CD14-positive monocyte (primary cell): ENCODE data around the gene CUBN. TPM values are rescaled to one million over a fixed set of nuclear protein-coding genes. Genes with fewer than 3 reads are reported as not detected.

Experiments
- DNase-seq, 3 donors: peaks; one replicate each; pipeline ENCODE4 v3.0.0-alpha.2; 2011 to 2022
- H2AFZ ChIP-seq: 2 replicates; pipeline ENCODE4 v1.6.0; 2012; ENCODE audit warnings: mild to moderate bottlenecking, low read depth, low read length, inconsistent platforms; ENCODE audit not compliant: insufficient read depth, poor library complexity, severe bottlenecking
- H3K27ac ChIP-seq, 2 donors: 1 replicate in 1 of 2; 2 replicates in 1 of 2; pipeline ENCODE4 v1.5.1; 2012 to 2013; ENCODE audit warnings: low read length in 2 of 2, control low read depth in 1 of 2, inconsistent platforms in 1 of 2, low read depth in 1 of 2, mild to moderate bottlenecking in 1 of 2
- H3K27me3 ChIP-seq, 2 donors: one replicate each; pipeline versions ENCODE4 v1.6.0 to v1.6.1; 2011 to 2013; ENCODE audit warnings: low read length in 2 of 2; ENCODE audit not compliant: control insufficient read depth in 2 of 2, insufficient read depth in 2 of 2
- H3K36me3 ChIP-seq, 2 donors: replicated peaks in 1 of 2; 1 replicate in 1 of 2; 2 replicates in 1 of 2; pipeline versions ENCODE4 v1.5.1 to v1.6.1; 2012 to 2013; ENCODE audit warnings: low read length in 2 of 2, control low read depth in 1 of 2, inconsistent platforms in 1 of 2, mild to moderate bottlenecking in 1 of 2; ENCODE audit not compliant: insufficient read depth in 2 of 2, control insufficient read depth in 1 of 2
- H3K4me1 ChIP-seq, 2 donors: 1 replicate in 1 of 2; 2 replicates in 1 of 2; pipeline versions ENCODE4 v1.5.1 to v1.6.1; 2012 to 2013; ENCODE audit warnings: low read length in 2 of 2, control low read depth in 1 of 2, inconsistent platforms in 1 of 2, mild to moderate bottlenecking in 1 of 2, moderate library complexity in 1 of 2; ENCODE audit not compliant: insufficient read depth in 2 of 2, control insufficient read depth in 1 of 2
- H3K4me2 ChIP-seq: replicated peaks from 2 replicates; pipeline ENCODE3; 2012; ENCODE audit warnings: low read length, moderate library complexity, mild to moderate bottlenecking; ENCODE audit not compliant: poor library complexity, severe bottlenecking; ENCODE audit errors: extremely low read depth
- H3K4me3 ChIP-seq, 3 experiments: fragments of 200-600 bp in 1 of 3; sonication (generic) in 1 of 3; replicated peaks in 1 of 3; 1 replicate in 2 of 3; 2 replicates in 1 of 3; pipeline ENCODE4 v1.5.1; 2011 to 2013; ENCODE audit warnings: low read length in 3 of 3, mild to moderate bottlenecking in 3 of 3, control low read depth in 2 of 3, low read depth in 2 of 3, inconsistent platforms in 1 of 3, moderate library complexity in 1 of 3
- H3K79me2 ChIP-seq: 2 replicates; pipeline ENCODE4 v1.6.0; 2012; ENCODE audit warnings: mild to moderate bottlenecking, control low read depth, inconsistent platforms, low read length, moderate library complexity; ENCODE audit not compliant: insufficient read depth
- H3K9ac ChIP-seq: 2 replicates; pipeline ENCODE4 v1.6.0; 2017; ENCODE audit warnings: low read length, mild to moderate bottlenecking; ENCODE audit not compliant: insufficient read depth, poor library complexity, severe bottlenecking
- H3K9me3 ChIP-seq, 2 donors: replicated peaks in 1 of 2; 1 replicate in 1 of 2; 2 replicates in 1 of 2; pipeline versions ENCODE4 v1.5.1 to v1.6.1; 2012 to 2013; ENCODE audit warnings: low read length in 2 of 2, control low read depth in 1 of 2; ENCODE audit not compliant: control insufficient read depth in 1 of 2, insufficient read depth in 1 of 2
- H4K20me1 ChIP-seq: 2 replicates; pipeline ENCODE4 v1.6.0; 2012; ENCODE audit warnings: mild to moderate bottlenecking, low read length, control low read depth, moderate library complexity; ENCODE audit not compliant: insufficient read depth
- H3K27ac Mint-ChIP-seq, 7 donors: one replicate each; pipeline ENCODE4 v1.8.0; 2020; ENCODE audit warnings: mild to moderate bottlenecking in 7 of 7, mixed read lengths in 7 of 7, moderate library complexity in 6 of 7, inconsistent platforms in 2 of 7
- H3K27me3 Mint-ChIP-seq, 3 donors: one replicate each; pipeline ENCODE4 v1.8.0; 2021 to 2022; ENCODE audit warnings: low read depth in 3 of 3, mild to moderate bottlenecking in 3 of 3, mixed read lengths in 3 of 3, moderate library complexity in 3 of 3, inconsistent platforms in 1 of 3
- H3K36me3 Mint-ChIP-seq, 2 donors: one replicate each; pipeline ENCODE4 v1.8.0; 2020; ENCODE audit warnings: mixed read lengths in 2 of 2, inconsistent platforms in 1 of 2, mild to moderate bottlenecking in 1 of 2
- H3K4me1 Mint-ChIP-seq: one replicate; pipeline ENCODE4 v1.8.0; 2020; ENCODE audit warnings: mild to moderate bottlenecking, mixed read lengths
- H3K4me3 Mint-ChIP-seq, 2 donors: one replicate each; pipeline ENCODE4 v1.8.0; 2020; ENCODE audit warnings: mild to moderate bottlenecking in 2 of 2, mixed read lengths in 2 of 2, moderate library complexity in 1 of 2
- H3K9me3 Mint-ChIP-seq, 7 donors: one replicate each; pipeline ENCODE4 v1.8.0; 2020 to 2022; ENCODE audit warnings: mixed read lengths in 7 of 7, mild to moderate bottlenecking in 6 of 7, moderate library complexity in 6 of 7, inconsistent platforms in 2 of 7
- WGBS: methylation state at CpG from one replicate; pipeline ENCODE4 v1.1.5; 2013; ENCODE audit warnings: missing lambda C conversion rate; ENCODE audit not compliant: insufficient coverage; 5-methylcytosine and 5-hydroxymethylcytosine counted together
- intact Hi-C, 2 donors: fragments of 100-400 bp; cut with micrococcal nuclease; formaldehyde crosslinking; loops; one replicate each; pipeline versions ENCODE4 v1.15.0 to v1.15.1; 2023
- polyA plus RNA-seq, 3 donors: library from polyadenylated mRNA; depleted of rRNA in 1 of 3; unstranded in 2 of 3; stranded (reverse) in 1 of 3; fragments of 300-500 nt in 2 of 3; fragments of >200 nt in 1 of 3; fragmentation: Illumina TruSeq in 2 of 3; gene quantifications; 1 replicate in 2 of 3; 2 replicates in 1 of 3; pipeline ENCODE4 v1.2.3, GENCODE V29; 2012 to 2021
- TF ChIP-seq, protein P1 (sequence below): fragments of 200-600 bp; IDR thresholded peaks from one replicate; pipeline ENCODE4 v1.8.0; 2022; ENCODE audit warnings: antibody characterized with exemption, mild to moderate bottlenecking

Gene CUBN
- polyA plus RNA-seq, 3 donors, result 0.95 TPM; not detected in 2

DNA sequence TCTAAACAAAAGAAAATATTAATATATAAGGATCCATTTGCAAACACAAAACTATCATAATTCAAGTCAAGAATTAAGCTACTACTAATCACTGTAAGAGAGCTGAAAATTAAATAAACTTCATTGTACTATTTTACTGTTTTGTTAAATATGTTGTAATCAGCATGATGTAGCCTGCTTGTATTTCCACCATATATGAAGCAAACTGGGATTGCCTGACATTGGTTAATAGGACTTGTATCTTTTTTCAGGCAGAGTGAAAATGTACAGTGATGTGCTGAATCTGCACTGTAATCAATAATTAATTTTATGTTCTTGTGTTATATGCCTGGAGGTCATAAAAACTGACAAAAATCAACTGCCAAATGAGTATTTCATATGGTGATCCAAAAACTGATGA, 46.5 kb upstream of the CUBN start:
- intact Hi-C loops, result no loop called here
- H3K36me3 ChIP-seq, result peaks cover 0 to 4% of the 10 kb centered on the region in 2 donors
- Mint-ChIP-seq H3K27me3 (peaks cover 0 to 1% (median 0%) of the 10 kb centered on the region in 3 donors), H3K9me3 (peaks cover 0 to 1% (median 0%) of the 10 kb centered on the region in 7 donors), H3K36me3 (peaks cover 8 to 10% of the 10 kb centered on the region in 2 donors), H3K4me3 (no peak overlapping the region), H3K4me1 (peaks cover 17% of the 10 kb centered on the region), H3K27ac (no peak overlapping the region)
- no peak overlapping the region for H3K9ac ChIP-seq
- H3K79me2 ChIP-seq, result no peaks in the 10 kb centered on the region
- H4K20me1 ChIP-seq, result no peaks in the 10 kb centered on the region
- DNase-seq, result peak in 1 of 3 donors; percentile 17
- TF ChIP-seq, protein P1, sequence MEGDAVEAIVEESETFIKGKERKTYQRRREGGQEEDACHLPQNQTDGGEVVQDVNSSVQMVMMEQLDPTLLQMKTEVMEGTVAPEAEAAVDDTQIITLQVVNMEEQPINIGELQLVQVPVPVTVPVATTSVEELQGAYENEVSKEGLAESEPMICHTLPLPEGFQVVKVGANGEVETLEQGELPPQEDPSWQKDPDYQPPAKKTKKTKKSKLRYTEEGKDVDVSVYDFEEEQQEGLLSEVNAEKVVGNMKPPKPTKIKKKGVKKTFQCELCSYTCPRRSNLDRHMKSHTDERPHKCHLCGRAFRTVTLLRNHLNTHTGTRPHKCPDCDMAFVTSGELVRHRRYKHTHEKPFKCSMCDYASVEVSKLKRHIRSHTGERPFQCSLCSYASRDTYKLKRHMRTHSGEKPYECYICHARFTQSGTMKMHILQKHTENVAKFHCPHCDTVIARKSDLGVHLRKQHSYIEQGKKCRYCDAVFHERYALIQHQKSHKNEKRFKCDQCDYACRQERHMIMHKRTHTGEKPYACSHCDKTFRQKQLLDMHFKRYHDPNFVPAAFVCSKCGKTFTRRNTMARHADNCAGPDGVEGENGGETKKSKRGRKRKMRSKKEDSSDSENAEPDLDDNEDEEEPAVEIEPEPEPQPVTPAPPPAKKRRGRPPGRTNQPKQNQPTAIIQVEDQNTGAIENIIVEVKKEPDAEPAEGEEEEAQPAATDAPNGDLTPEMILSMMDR, result no peak
- H3K27me3 ChIP-seq, result no peaks in the 10 kb centered on the region
- no peak overlapping the region for H3K27ac ChIP-seq
- no peak overlapping the region for H3K4me3 ChIP-seq
- peaks cover 5 to 16% of the 10 kb centered on the region in 2 donors for H3K4me1 ChIP-seq
- peak overlapping the region; percentile 73 for H2AFZ ChIP-seq
- no peak overlapping the region for H3K4me2 ChIP-seq
- H3K9me3 ChIP-seq, result no peaks in the 10 kb centered on the region

DNA sequence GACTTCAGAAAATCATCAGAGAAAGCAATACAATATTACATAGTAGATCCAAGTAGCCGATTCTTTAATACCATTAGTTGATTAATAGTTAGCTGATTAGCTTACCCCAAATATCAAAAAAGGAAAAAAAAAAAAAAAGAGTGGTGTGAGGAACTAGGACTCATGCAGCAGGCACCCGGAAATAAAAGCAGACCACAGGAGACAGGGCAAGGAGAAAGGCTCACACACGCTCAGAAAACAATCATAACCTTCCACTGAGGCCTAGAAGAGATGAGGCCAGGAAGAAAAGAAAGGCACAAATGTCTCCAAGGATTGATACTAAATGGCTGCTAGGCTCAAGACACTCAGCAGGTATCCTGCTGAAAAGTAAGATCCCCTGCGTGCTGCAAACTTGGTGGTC, 45.9 kb upstream of the CUBN start:
- peak overlapping the region; percentile 73 for H2AFZ ChIP-seq
- no peaks in the 10 kb centered on the region for H3K79me2 ChIP-seq
- H3K4me3 Mint-ChIP-seq, result peak overlapping the region; percentile 0 to 25
- H3K27me3 ChIP-seq, result no peaks in the 10 kb centered on the region
- H3K27me3 Mint-ChIP-seq, result peaks cover 0 to 1% (median 0%) of the 10 kb centered on the region in 3 donors
- H3K4me3 ChIP-seq, result no peak overlapping the region
- peaks cover 0 to 1% (median 0%) of the 10 kb centered on the region in 7 donors for H3K9me3 Mint-ChIP-seq
- H3K27ac ChIP-seq, result peak overlapping the region in 1 of 2 donors; percentile 29
- TF ChIP-seq, protein P1, result no peak
- intact Hi-C loops, result no loop called here
- H3K9me3 ChIP-seq, result no peaks in the 10 kb centered on the region
- DNase-seq, result peak; percentile 10 to 36 (median 12)
- WGBS, result 100% methylated on average over 1 of the region's 4 CpGs
- peak overlapping the region in 2 of 7 donors; percentile 73 to 86 for H3K27ac Mint-ChIP-seq
- peaks cover 5 to 16% of the 10 kb centered on the region in 2 donors for H3K4me1 ChIP-seq
- H3K36me3 ChIP-seq, result peaks cover 0 to 5% of the 10 kb centered on the region in 2 donors
- H3K4me2 ChIP-seq, result peak overlapping the region; percentile 22
- peaks cover 17% of the 10 kb centered on the region for H3K4me1 Mint-ChIP-seq
- H3K36me3 Mint-ChIP-seq, result peaks cover 8 to 12% of the 10 kb centered on the region in 2 donors
- no peaks in the 10 kb centered on the region for H4K20me1 ChIP-seq
- no peak overlapping the region for H3K9ac ChIP-seq
